TTC549 (cell line): ENCODE measurements around the gene UNC13B.

Source experiments
- FAIRE-seq: peaks from 2 replicates; lab custom pipeline; 2012; peaks lifted over from hg19 to GRCh38; lab: Jason Lieb, UNC

The UNC13B gene

GRCh38 chr9:35431467-35431866, 269.7 kb downstream of the UNC13B start:
- FAIRE-seq: no peak

- no peak for FAIRE-seq
Observed at GRCh38 chr9:35432076-35432475, 270.3 kb downstream of the UNC13B start.

GRCh38 chr9:35436933-35437332, 275.1 kb downstream of the UNC13B start:
- no peak for FAIRE-seq

- no peak for FAIRE-seq
Observed at GRCh38 chr9:35446012-35446411, 284.2 kb downstream of the UNC13B start.

- no peak for FAIRE-seq
Observed at GRCh38 chr9:35448496-35448895, 286.7 kb downstream of the UNC13B start.

GRCh38 chr9:35452481-35452880, 290.7 kb downstream of the UNC13B start:
- no peak for FAIRE-seq

- FAIRE-seq: no peak
Observed at GRCh38 chr9:35453786-35454185, 292.0 kb downstream of the UNC13B start.
